GM18951 (cell line): ENCODE data around the gene CAMTA1.
"Not testable (repeated sequence)": the region's sequence is repeated elsewhere in the genome, so short reads cannot be mapped to it uniquely, and the experiment has no call there.

ENCODE experiments used
- POLR2A ChIP-seq: IDR thresholded peaks from 4 replicates; pipeline ENCODE4 v1.6.1; 2011; ENCODE audit warnings: mild to moderate bottlenecking; ENCODE audit not compliant: insufficient read length, insufficient read depth; ENCODE audit errors: extremely low read depth
- in situ Hi-C: fragments of 300-500 bp; cut with MboI; formaldehyde crosslinking; loops from one replicate; pipeline ENCODE4 v1.12.0; 2022; ENCODE audit warnings: low sequenced_read_pairs, mixed read lengths, inconsistent platforms; ENCODE audit not compliant: unreplicated experiment

Gene CAMTA1

DNA sequence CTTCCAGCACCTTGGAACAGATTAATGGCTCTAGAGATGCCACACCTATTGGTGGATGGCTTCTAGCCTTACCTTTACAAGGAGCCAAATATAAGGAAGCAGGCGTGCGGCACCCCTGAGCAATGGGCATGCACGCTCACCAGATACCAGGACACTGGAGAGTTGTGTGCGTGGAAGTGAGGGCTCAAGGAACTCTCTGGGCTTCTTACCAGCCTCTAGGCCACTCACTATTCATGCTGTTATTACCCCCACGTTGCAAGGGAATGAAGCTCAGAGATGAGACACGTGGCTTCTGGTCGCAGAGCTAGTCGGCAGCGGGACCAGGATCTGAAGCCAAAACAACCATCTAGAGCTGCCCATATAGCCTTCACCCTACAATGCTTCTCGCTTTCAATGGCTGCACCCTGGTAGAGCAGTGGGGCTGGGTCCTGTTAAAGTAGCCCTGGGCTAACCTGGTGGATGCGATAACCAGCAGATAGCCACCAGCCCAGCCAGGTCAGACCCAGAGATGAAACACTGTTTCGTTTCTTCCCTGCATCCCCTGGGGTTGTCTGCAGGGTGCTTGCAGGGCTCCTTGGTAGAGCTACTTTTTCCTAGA lies 589.4 kb downstream of the CAMTA1 start:
- in situ Hi-C loops: no loop called here
- TF ChIP-seq POLR2A: no peak

DNA sequence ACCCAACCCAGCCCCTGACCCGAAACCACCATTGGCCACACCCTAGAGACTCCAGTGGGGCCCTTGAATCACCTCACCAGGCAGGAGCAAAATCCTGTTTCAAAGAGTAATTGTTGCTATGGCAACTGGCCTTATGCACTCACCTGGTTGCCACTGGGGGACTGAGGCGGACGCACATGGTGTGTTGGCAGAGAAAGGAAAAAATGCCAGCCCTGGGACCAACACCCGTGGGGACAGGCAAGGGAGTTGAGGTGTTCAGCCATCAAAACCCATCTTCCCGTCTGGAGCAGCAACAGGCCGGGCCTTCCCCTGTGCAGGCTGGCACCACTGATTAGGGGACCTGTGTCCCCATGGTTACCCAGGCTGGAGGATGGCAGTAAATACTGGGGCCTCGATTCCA lies 590.1 kb downstream of the CAMTA1 start:
- in situ Hi-C loops: no loop called here
- TF ChIP-seq POLR2A: no peak

DNA sequence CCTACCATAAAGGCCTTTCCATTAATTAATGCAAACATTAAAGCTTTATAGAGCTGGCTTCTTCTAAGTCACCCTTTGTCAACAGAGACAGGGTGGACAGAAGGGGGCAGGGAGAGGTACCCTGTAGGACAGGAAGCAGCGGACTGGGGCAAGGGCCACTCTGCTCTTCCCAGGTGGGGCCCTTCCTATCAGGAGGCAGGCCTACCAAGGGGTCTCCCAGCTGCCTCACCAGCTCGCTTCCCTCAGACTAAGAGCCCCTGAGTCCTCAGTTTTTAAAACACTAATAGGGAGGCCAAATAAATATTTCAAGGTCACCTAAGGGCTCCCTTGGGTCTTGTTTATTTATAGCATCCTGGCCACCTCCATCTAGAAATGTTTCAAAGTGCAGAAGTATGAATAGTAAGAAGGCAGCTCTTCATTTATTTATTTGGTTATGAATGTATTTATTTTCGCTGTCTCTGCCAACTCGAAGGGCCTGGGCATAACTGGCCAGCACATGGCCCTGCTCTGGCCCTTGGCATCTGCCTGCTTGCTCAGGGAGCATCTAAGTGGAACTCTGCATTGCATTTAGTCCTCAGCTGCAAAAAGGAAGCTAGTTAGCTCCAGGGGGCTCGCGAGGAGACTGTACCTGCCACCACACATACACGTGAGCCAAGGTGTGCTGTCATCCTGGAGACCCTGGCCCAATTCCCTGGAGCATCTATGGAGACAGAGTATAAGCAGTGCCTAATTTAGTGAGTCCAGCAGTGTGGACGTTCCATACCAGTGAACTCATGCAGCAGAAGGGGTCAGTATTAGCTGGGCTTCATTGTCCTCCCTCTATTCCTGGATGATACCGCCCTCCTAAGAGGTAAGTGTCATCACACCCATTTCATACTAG lies 590.8 kb downstream of the CAMTA1 start:
- in situ Hi-C loops: no loop called here
- TF ChIP-seq POLR2A: no peak

DNA sequence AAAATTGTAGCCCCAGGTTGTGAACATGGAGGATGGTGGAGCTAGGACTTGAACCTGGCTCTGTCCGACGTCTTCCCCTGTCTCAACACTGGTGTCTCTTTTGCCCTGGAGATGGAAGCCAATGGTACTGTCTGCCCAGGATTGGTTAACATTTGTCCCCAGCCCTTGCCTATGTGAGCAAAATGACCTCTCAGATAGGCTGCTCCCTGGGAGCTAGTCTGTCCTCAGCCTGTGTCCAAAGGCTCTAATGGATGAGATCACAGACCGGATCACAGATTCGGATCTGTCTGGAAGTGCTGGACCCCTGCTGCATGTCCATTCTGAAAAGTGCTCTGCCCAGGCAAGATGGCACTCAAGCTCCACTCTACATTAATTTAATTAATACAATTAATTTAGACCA lies 591.4 kb downstream of the CAMTA1 start:
- in situ Hi-C loops: no loop called here
- no peak for TF ChIP-seq POLR2A

DNA sequence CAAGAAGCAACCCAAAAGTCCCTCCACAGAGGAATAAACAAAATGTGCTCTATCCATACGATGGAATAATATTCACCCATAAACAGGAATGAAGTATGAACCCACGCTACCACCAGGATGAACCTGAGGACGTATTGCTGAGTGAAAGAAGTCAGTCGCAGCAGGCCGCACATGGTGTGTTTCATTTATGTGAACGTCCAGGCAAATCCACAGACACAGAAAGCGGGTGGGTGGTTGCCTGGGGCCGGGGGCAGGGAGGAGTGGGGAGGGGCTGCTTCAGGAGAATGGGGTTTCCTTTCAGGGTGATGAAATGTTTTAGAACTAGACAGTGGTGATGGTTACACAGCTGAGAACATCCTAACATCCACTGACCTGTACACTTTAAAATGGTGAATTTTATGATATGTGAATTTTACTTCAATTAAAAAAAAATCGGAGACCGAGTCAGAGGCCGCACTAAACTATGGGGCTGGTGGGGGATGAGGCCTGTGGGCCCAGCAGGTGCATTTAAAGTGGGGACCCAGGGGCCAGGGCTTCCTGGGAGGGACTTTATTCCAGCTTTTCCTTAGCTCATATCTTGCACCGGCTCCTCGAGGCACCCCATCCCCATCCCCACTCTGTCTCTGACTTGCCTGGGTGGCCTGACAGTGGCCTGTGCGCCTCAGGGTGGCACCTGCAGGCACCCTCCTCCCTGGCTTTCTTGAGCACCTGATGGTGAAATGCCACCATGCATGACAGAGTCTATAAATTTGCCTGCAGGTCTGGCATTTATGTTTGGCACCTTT lies 593.3 kb downstream of the CAMTA1 start:
- no peak for TF ChIP-seq POLR2A
- in situ Hi-C loops: no loop called here

DNA sequence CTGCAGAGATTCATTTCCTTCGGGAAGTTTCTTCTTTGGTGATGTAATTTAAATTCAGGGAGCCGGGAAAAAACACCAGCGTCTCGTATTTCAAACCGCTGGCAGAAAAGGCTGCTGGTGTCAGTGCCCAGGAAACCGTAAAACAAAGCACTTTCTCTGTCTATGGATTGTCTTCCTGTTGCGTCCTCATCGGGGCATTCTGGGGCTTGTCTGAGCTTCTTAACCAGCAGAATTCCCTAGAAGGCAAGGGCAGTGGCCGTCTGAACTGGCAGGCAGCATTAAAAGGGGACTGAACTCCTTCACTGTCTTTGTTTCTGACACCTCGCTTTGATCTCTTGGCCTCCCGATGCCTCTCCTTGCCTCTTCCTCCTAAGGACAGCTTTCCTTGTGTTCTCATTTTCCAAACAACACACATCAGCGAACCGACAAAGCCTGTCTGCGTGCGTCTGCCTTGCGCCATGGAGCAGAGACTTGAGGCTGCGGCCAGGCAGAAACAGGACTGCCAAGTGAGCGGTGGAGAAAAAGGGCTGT lies 594.3 kb downstream of the CAMTA1 start:
- in situ Hi-C loops: no loop called here
- TF ChIP-seq POLR2A: no peak

DNA sequence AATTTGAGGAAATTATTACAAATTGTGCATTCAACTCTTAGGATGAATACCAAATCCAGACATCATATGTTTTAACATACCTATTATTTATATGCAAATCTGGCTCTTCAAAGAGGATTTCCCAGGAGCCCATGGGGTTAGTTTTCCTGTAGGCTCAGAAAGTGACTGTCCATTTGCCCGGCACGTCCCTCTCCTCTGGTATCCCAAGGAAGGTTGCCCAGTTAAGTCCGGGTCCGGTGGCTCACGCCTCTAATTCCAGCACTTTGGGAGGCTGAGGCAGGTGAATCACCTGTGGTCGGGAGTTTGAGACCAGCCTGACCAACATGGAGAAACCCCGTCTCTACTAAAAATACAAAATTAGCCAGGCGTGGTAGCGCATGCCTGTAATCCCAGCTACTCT lies 594.8 kb downstream of the CAMTA1 start:
- in situ Hi-C loops: not testable (repeated sequence)

DNA sequence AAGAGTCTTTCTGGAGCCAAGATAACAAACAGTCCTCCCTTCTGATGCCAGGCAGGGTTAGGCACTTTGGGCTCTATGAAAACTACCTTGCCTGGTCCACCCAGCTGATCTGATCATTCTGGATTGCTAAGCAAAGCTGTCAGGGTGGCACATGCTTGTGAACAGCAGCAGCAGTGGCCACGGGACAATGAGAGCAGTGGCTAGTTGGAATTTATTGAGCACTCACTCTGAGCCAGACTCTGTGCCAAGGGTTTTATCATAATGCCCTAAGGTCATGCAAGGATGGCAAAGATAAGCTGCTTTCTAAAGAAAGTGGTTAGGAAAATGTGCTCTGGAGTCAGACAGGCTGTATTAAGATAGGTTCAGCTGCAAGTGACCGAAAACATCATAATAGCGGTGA lies 595.5 kb downstream of the CAMTA1 start:
- TF ChIP-seq POLR2A: no peak
- in situ Hi-C loops: no loop called here

DNA sequence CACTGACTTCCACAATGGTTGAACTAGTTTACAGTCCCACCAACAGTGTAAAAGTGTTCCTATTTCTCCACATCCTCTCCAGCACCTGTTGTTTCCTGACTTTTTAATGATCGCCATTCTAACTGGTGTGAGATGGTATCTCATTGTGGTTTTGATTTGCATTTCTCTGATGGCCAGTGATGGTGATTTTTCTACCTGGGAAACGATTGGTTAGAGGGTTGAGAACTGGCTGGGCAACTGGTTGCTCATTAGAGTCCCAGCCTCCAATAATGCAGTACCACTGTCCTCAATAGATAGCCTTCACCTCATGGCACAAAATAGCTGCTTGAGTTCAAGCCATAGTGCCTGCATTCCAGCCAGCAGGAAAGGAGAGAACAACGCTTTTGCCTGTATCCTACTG lies 596.5 kb downstream of the CAMTA1 start:
- in situ Hi-C loops: not testable (repeated sequence)

DNA sequence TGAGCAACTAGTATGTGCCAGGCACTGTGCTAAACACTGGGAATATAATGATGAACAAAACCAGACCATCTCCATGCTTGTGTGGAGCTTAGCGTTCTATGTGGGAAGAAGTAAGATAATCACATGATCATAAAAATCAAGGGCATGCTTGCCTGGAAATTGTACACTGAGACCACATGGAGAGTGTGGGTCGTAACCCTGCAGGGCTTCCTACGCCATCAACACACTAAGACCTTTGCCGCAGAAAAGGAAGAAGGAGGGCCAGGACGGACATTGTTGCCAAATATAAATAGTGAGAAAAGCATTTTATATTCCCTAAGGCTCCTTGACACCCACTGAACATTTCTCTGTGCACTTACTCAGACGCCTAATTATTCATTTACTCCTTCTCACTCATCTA lies 597.7 kb downstream of the CAMTA1 start:
- in situ Hi-C loops: no loop called here
- TF ChIP-seq POLR2A: no peak

DNA sequence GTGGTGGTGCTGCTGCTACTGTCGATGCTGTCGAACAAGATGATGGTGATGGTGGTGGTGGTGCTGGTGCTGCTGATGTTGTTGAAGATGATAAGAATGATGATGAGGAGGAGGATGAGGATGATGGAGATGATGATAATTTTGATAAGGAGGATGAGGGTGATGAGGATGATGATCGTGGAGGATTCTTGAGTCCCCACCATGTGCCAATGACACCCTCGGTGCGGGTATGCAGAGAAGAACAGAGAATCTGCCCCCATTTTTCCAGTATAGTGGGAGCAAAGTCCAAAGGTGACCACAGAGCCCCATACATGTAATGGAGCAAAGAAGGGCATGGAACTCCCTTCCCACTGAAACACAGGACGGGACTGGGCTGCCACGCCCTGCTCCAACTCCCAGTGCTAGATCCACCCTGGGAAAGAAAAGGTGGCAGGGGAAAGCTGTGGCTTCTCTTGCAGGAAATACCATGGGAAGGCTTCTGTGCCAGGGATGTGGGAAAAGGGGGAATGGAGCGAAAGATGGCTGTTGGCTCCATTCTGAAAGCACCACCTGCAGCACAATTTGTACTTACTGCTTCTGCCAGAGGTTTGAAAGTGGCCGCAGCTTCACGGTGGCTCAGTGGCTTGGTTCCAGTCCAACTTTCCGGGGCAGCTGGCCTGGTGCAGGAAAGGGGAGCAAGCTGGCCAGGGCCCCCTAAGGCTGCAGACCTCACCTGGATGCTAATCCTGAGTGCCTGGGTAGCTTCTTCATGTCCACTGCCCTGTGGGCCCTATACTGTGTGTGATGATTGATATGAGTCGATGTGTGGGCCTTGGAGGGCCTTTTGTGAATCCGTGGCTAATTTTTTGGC lies 598.6 kb downstream of the CAMTA1 start:
- in situ Hi-C loops: no loop called here
- TF ChIP-seq POLR2A: no peak

DNA sequence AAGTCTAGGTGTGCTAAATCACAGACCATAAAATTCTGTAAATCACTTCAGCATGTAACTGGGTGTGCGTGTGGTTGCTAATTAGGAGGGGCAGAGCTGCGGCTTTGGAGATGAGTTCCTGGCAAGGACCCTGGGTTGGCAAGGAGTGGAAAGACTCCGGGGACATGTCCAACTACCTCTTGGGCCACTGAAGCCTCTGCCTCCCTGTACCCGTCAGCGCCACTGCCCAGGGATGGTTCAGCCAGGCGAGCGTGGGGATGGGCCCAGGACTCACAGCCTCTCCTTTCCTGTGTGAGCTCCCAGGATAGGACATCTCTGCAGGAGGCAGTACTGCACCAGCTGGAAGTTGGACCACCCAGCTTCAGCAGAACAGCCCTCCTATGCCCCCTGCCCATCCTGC lies 599.4 kb downstream of the CAMTA1 start:
- in situ Hi-C loops: no loop called here
- TF ChIP-seq POLR2A: no peak
